Karpas-422 (cell line): Measurements from ENCODE around the gene CACNA1C. TPM values are rescaled to one million over a fixed set of nuclear protein-coding genes. Genes with fewer than 3 reads are reported as not detected.
"Not testable (repeated sequence)": the region's sequence is repeated elsewhere in the genome, so short reads cannot be mapped to it uniquely, and the experiment has no call there.

Experiments used
- DNase-seq: peaks from one replicate; pipeline ENCODE4 v3.0.0-alpha.2; 2015
- H2AFZ ChIP-seq: fragments of 200-600 bp; sonication (generic); 2 replicates; pipeline ENCODE4 v1.6.1; 2014; ENCODE audit warnings: antibody characterized with exemption, low read length, mixed read lengths
- H3K27ac ChIP-seq: fragments of 200-600 bp; sonication (generic); 2 replicates; pipeline ENCODE4 v1.5.1; 2014; ENCODE audit warnings: mild to moderate bottlenecking, low read length, moderate library complexity
- H3K27me3 ChIP-seq: fragments of 200-600 bp; sonication (generic); 2 replicates; pipeline ENCODE4 v1.6.1; 2014; ENCODE audit warnings: low read length, mixed read lengths
- H3K36me3 ChIP-seq: fragments of 200-600 bp; sonication (generic); 2 replicates; pipeline ENCODE4 v1.6.1; 2014; ENCODE audit warnings: low read length, mixed read lengths; ENCODE audit not compliant: insufficient read depth
- H3K4me1 ChIP-seq: fragments of 200-600 bp; sonication (generic); 2 replicates; pipeline ENCODE4 v1.6.1; 2014; ENCODE audit warnings: mild to moderate bottlenecking, low read length, mixed read lengths
- H3K4me2 ChIP-seq: fragments of 200-600 bp; sonication (generic); 2 replicates; pipeline ENCODE4 v1.6.1; 2014; ENCODE audit warnings: low read length, low read depth, mild to moderate bottlenecking; ENCODE audit not compliant: poor library complexity, severe bottlenecking
- H3K4me3 ChIP-seq: fragments of 200-600 bp; sonication (generic); 2 replicates; pipeline ENCODE4 v1.5.1; 2014; ENCODE audit warnings: mild to moderate bottlenecking, antibody characterized with exemption, low read length, mixed read lengths
- H3K79me2 ChIP-seq: fragments of 200-600 bp; sonication (generic); 2 replicates; pipeline ENCODE4 v1.6.1; 2014; ENCODE audit warnings: mild to moderate bottlenecking, low read length, mixed read lengths
- H3K9ac ChIP-seq: fragments of 200-600 bp; sonication (generic); 2 replicates; pipeline ENCODE4 v1.6.0; 2014; ENCODE audit warnings: low read length
- H3K9me2 ChIP-seq: fragments of 200-600 bp; sonication (generic), shearing (Covaris generic); replicated peaks from 2 replicates; pipeline ENCODE4 v1.6.0; 2014; ENCODE audit warnings: mild to moderate bottlenecking, low read length, moderate library complexity; ENCODE audit not compliant: insufficient read depth
- H3K9me3 ChIP-seq: fragments of 300-700, 200-600 bp; sonication (generic); 2 replicates; pipeline ENCODE4 v1.6.1; 2014; ENCODE audit warnings: low read length, mixed read lengths
- H4K20me1 ChIP-seq: fragments of 200-600 bp; sonication (generic); 2 replicates; pipeline ENCODE4 v1.6.1; 2014; ENCODE audit warnings: mild to moderate bottlenecking, antibody characterized with exemption, low read length, low read depth; ENCODE audit not compliant: insufficient read depth
- total RNA-seq: library from RNA; depleted of rRNA; stranded (reverse); fragments of >200 nt; shearing (Covaris generic); gene quantifications from 2 replicates; pipeline ENCODE4 v1.2.3, GENCODE V29; 2014; ENCODE audit warnings: low replicate concordance

Gene CACNA1C
- total RNA-seq, 1 experiment from 2014 or later, result 0.11 TPM

GRCh38 chr12:2092890-2093289 is 40.1 kb downstream of the CACNA1C start:
- H3K4me2 ChIP-seq, result no peak overlapping the region
- H3K9ac ChIP-seq, result no peak overlapping the region
- H3K9me3 ChIP-seq, result no peaks in the 10 kb centered on the region
- DNase-seq, result no peak
- H2AFZ ChIP-seq, result no peak overlapping the region
- H3K27ac ChIP-seq, result no peak overlapping the region
- H3K36me3 ChIP-seq, result no peaks in the 10 kb centered on the region
- H3K4me1 ChIP-seq, result no peaks in the 10 kb centered on the region
- H3K4me3 ChIP-seq, result no peak overlapping the region
- no peaks in the 10 kb centered on the region for H3K9me2 ChIP-seq
- H3K79me2 ChIP-seq, result no peaks in the 10 kb centered on the region
- no peaks in the 10 kb centered on the region for H3K27me3 ChIP-seq
- no peaks in the 10 kb centered on the region for H4K20me1 ChIP-seq

- Histone ChIP-seq H3K79me2 (no peaks in the 10 kb centered on the region), H3K27ac (no peak overlapping the region), H3K4me2 (no peak overlapping the region), H2AFZ (no peak overlapping the region), H4K20me1 (no peaks in the 10 kb centered on the region), H3K4me1 (no peaks in the 10 kb centered on the region), H3K9me2 (no peaks in the 10 kb centered on the region), H3K36me3 (no peaks in the 10 kb centered on the region), H3K4me3 (no peak overlapping the region), H3K9ac (no peak overlapping the region), H3K27me3 (no peaks in the 10 kb centered on the region), H3K9me3 (no peaks in the 10 kb centered on the region)
- DNase-seq, result no peak
Measured at GRCh38 chr12:2094597-2094996, 41.8 kb downstream of the CACNA1C start.

GRCh38 chr12:2095878-2096277 is 43.1 kb downstream of the CACNA1C start:
- Histone ChIP-seq H3K9me2 (no peaks in the 10 kb centered on the region), H3K4me2 (no peak overlapping the region), H3K4me1 (no peaks in the 10 kb centered on the region), H3K4me3 (no peak overlapping the region), H3K79me2 (no peaks in the 10 kb centered on the region), H3K27ac (no peak overlapping the region), H2AFZ (no peak overlapping the region), H3K9me3 (no peaks in the 10 kb centered on the region), H4K20me1 (no peaks in the 10 kb centered on the region), H3K9ac (no peak overlapping the region), H3K27me3 (no peaks in the 10 kb centered on the region), H3K36me3 (no peaks in the 10 kb centered on the region)
- DNase-seq, result no peak

- no peaks in the 10 kb centered on the region for H3K36me3 ChIP-seq
- no peak for DNase-seq
- no peak overlapping the region for H3K4me3 ChIP-seq
- H3K4me1 ChIP-seq, result no peaks in the 10 kb centered on the region
- no peaks in the 10 kb centered on the region for H3K79me2 ChIP-seq
- no peak overlapping the region for H3K9ac ChIP-seq
- H3K4me2 ChIP-seq, result no peak overlapping the region
- no peaks in the 10 kb centered on the region for H3K27me3 ChIP-seq
- no peak overlapping the region for H2AFZ ChIP-seq
- H4K20me1 ChIP-seq, result no peaks in the 10 kb centered on the region
- H3K9me3 ChIP-seq, result no peaks in the 10 kb centered on the region
- H3K27ac ChIP-seq, result no peak overlapping the region
- no peaks in the 10 kb centered on the region for H3K9me2 ChIP-seq
Measured at GRCh38 chr12:2097617-2098016, 44.8 kb downstream of the CACNA1C start.

GRCh38 chr12:2098852-2099251 is 46.1 kb downstream of the CACNA1C start:
- Histone ChIP-seq H4K20me1 (no peaks in the 10 kb centered on the region), H3K9ac (no peak overlapping the region), H3K36me3 (no peaks in the 10 kb centered on the region), H3K27me3 (no peaks in the 10 kb centered on the region), H3K9me3 (no peaks in the 10 kb centered on the region), H3K4me1 (no peaks in the 10 kb centered on the region), H3K4me2 (no peak overlapping the region), H3K79me2 (no peaks in the 10 kb centered on the region), H2AFZ (no peak overlapping the region), H3K9me2 (no peaks in the 10 kb centered on the region), H3K27ac (no peak overlapping the region), H3K4me3 (no peak overlapping the region)
- DNase-seq, result no peak

GRCh38 chr12:2099595-2099994 is 46.8 kb downstream of the CACNA1C start:
- H3K9me2 ChIP-seq, result no peaks in the 10 kb centered on the region

GRCh38 chr12:2101359-2101758 is 48.6 kb downstream of the CACNA1C start:
- Histone ChIP-seq H3K36me3 (no peaks in the 10 kb centered on the region), H3K27me3 (no peaks in the 10 kb centered on the region), H3K9me2 (no peaks in the 10 kb centered on the region), H3K27ac (no peak overlapping the region), H4K20me1 (no peaks in the 10 kb centered on the region), H3K4me3 (no peak overlapping the region), H3K79me2 (no peaks in the 10 kb centered on the region), H3K4me1 (no peaks in the 10 kb centered on the region), H2AFZ (no peak overlapping the region), H3K4me2 (no peak overlapping the region), H3K9ac (no peak overlapping the region), H3K9me3 (no peaks in the 10 kb centered on the region)
- no peak for DNase-seq

More at GRCh38 chr12:2099595-2099994, 46.8 kb downstream of the CACNA1C start:
- H3K4me1 ChIP-seq, result no peaks in the 10 kb centered on the region
- no peak overlapping the region for H3K9ac ChIP-seq
- no peaks in the 10 kb centered on the region for H3K79me2 ChIP-seq
- no peaks in the 10 kb centered on the region for H3K27me3 ChIP-seq
- H3K9me3 ChIP-seq, result no peaks in the 10 kb centered on the region
- H4K20me1 ChIP-seq, result no peaks in the 10 kb centered on the region
- DNase-seq, result no peak
- no peak overlapping the region for H3K4me2 ChIP-seq
- no peaks in the 10 kb centered on the region for H3K36me3 ChIP-seq
- H3K4me3 ChIP-seq, result no peak overlapping the region
- H2AFZ ChIP-seq, result no peak overlapping the region
- no peak overlapping the region for H3K27ac ChIP-seq

GRCh38 chr12:2101771-2102170 is 49.0 kb downstream of the CACNA1C start:
- H3K36me3 ChIP-seq, result no peaks in the 10 kb centered on the region
- H3K9me2 ChIP-seq, result no peaks in the 10 kb centered on the region
- DNase-seq, result no peak
- no peak overlapping the region for H2AFZ ChIP-seq
- no peak overlapping the region for H3K9ac ChIP-seq
- no peaks in the 10 kb centered on the region for H3K27me3 ChIP-seq
- H3K79me2 ChIP-seq, result no peaks in the 10 kb centered on the region
- H4K20me1 ChIP-seq, result no peaks in the 10 kb centered on the region
- H3K9me3 ChIP-seq, result no peaks in the 10 kb centered on the region
- H3K4me2 ChIP-seq, result no peak overlapping the region
- no peak overlapping the region for H3K27ac ChIP-seq
- no peak overlapping the region for H3K4me3 ChIP-seq
- no peaks in the 10 kb centered on the region for H3K4me1 ChIP-seq

GRCh38 chr12:2102736-2103135 is 49.9 kb downstream of the CACNA1C start:
- H2AFZ ChIP-seq, H3K9me2 ChIP-seq, H3K9ac ChIP-seq, H3K4me2 ChIP-seq, DNase-seq, H3K36me3 ChIP-seq, H3K4me3 ChIP-seq, H3K4me1 ChIP-seq, H3K27me3 ChIP-seq, H4K20me1 ChIP-seq, H3K9me3 ChIP-seq, H3K27ac ChIP-seq, H3K79me2 ChIP-seq: not testable (repeated sequence)
